SIG-M5 treated with dmso at 0.1 percent for 504 hours (cell line): ENCODE data around the gene APBB1IP.
"Not testable (repeated sequence)": the region's sequence is repeated elsewhere in the genome, so short reads cannot be mapped to it uniquely, and the experiment has no call there.

Experiments
- DNase-seq: peaks from one replicate; lab custom pipeline; 2025; ENCODE audit not compliant: unreplicated experiment; lab: John Stamatoyannopoulos, UW

APBB1IP gene

GRCh38 chr10:26440088-26440470, 1.9 kb downstream of the APBB1IP start:
- no peak for DNase-seq

- DNase-seq, result no peak
Observed at GRCh38 chr10:26441491-26442214, 3.5 kb downstream of the APBB1IP start.

DNA sequence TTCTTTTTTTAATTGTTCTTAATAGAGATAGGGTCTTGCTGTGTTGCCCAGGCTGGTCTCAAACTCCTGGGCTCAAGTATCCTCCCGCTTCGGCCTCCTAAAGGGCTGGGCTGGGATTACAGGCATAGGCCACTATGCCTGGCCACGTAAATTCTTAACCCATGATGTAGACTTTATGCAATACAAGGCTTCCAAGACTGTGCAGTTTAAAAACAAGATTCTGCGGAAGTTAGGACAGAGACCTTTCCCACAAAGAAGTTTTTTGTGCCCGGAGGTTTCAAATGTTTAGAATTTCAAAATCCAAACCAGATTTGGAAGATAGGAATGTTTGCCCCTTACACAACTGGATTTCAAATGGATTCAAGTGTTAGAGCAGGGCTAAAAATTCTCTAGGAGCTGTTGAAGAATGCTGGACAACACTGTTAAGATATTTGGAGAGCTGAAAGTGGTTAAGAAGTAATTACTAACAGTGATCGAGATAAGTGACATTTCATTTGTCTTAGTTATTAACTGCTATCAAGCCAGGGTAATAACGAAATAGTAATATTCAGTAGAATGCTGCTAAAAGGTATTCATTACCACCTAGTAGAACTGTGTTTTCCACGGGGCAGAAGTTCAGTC, 7.4 kb downstream of the APBB1IP start:
- no peak for DNase-seq

DNA sequence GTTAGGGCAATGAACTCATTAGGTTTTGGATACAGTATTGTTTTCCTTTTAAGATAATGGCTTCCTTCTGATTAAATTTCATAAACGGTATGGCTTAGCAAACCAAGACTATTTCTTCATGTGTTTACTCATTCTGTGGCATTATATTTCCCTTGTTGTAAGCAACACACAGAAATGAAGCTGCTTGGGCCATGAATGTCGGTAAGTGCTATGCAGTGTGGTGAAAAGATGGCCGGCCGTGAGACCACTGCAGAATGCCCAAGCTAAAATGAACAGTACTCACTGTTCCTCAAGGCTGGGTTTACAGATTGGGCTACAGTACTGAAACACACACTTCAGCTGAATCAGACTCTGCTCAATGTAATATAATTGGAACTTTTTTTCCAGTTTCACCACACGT, 8.1 kb downstream of the APBB1IP start:
- no peak for DNase-seq

GRCh38 chr10:26448292-26448691, 10.2 kb downstream of the APBB1IP start:
- peak; percentile 14 for DNase-seq

- DNase-seq, result no peak
Observed at GRCh38 chr10:26448706-26449435, 10.7 kb downstream of the APBB1IP start.

DNA sequence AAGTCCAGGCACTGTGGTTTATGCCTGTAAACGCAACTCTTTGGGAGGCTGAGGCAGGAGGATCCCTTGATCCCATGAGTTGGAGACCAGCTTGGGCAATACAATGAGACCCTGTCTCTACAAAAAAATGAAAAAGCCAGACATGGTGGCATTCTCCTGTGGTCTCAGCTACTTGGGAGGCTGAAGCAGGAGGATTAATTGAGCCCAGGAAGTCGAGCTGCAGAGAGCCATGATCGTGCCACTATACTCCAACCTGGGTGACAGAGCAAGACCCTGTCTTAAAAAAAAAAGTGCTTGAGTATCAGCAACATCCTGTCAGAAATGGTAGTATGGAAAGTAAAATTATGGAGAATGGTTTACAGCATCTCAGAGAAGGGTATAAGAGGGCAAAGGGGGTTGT, 11.6 kb downstream of the APBB1IP start:
- DNase-seq, result no peak

DNA sequence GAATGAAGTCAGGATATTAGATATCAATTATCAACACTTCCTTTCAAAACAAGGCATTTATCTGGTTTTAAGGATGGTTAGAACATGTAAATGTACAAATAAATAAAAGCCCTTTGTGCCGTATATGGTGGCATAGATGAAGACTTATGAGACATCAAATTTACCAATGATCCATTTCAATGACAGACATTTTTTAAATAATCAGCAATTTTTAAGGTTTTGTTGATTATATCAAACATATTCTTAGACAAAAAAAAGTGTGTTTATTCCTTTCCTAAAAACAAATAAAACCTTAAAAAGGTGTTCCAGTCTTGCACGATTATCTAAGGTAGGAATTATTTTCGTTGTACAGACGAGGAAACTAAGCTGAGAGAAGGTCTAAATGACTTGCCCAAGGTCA, 13.8 kb downstream of the APBB1IP start:
- no peak for DNase-seq

- no peak for DNase-seq
Observed at GRCh38 chr10:26453850-26454249, 15.7 kb downstream of the APBB1IP start.

- DNase-seq, result no peak
Observed at GRCh38 chr10:26454891-26455290, 16.8 kb downstream of the APBB1IP start.

- peak; percentile 72 for DNase-seq
Observed at GRCh38 chr10:26455567-26456315, 17.6 kb downstream of the APBB1IP start.

DNA sequence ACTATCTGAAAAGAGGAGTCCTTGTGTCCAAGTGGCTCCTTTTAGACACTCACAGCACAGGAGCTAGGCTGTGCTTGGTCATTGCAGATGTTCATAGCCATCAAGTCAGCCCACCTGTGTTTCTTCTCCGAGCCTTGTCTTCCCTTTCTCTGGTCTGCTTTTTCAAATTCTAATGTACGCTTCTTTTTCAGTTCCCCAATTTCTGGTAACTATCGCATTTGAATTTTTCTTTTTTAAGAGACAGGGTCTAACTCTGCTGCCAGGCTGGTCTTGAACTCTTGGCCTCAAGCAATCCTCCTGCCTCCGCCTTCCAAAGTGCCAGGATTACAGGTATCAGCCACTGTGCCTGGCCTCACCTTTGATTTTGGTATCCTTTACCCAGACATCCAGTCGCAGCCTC, 18.9 kb downstream of the APBB1IP start:
- no peak for DNase-seq

GRCh38 chr10:26460736-26461135, 22.6 kb downstream of the APBB1IP start:
- DNase-seq, result no peak

DNA sequence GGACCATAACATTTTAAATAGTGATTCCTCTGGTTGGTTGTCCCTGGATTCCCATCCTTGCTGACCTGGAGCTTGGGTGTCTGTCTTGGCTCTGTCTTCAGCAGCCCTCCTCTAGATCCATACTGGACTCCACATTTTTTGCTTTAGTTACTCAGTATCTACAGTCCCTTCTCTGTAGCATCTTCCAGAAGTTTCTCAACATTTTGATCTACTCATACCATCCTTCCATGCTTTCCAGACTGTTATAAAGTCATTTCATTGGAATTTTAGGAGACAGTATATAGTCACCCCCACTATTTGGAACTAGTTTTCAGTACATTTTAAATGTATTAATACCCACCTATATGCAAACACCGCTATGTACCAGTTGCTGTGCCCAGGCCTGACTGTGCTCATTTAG, 25.8 kb downstream of the APBB1IP start:
- no peak for DNase-seq

- DNase-seq, result no peak
Observed at GRCh38 chr10:26464632-26465280, 26.6 kb downstream of the APBB1IP start.

DNA sequence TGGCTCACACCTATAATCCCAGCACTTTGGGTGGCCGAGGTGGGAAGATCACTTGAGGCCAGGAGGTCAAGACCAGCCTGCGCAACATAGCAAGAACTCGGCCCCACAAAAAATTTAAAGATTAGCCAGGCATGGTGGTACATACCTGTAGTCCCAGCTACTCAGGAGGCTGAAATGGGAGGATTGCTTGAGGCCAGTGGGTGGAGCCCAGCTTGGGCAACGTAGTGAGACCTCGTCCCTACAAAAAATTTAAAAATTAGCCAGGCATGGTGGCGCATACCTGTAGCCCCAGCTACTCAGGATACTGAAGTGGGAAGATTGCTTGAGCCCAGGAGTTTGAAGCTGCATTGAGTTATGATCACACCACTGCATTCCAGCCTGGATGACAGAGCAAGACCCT, 28.4 kb downstream of the APBB1IP start:
- DNase-seq, result not testable (repeated sequence)

DNA sequence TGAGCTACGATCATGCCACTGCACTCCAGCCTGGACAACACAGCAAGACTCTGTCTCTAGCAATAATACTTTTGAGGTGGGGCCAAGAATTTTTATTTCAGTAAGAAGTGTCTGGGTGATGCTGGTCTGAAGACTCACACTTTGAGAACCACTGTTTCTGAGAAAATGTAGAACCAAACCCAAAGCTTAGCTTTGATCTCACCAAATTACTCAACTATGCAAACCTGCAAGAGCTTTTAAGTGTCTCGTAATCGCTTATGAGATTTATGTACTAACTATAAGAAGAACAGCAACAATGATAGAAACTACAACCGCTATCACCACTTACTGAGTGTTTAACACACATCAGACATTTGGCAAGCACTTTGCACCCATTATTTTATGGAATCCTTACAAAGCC, 29.5 kb downstream of the APBB1IP start:
- DNase-seq, result no peak

- no peak for DNase-seq
Observed at GRCh38 chr10:26468291-26468690, 30.1 kb downstream of the APBB1IP start.

DNA sequence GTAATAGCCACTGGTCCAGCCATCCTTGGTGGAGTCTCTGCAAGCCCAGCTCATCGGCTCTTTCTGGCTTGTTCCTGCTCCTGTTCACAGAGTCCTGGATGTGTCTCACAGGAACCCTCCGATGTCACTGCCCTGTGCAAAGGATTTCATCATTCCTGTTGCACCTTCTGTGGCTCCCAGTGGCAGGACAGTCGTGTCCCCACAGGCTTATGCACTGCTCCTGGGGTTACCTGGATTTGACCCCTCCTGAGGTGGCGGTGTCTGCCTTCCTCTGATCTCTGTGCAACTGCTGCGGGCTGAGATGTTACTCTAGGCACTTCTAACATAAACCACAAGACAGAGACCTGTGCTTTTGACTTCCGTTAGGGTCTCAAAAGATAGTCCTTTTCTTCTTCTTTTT, 30.6 kb downstream of the APBB1IP start:
- no peak for DNase-seq

GRCh38 chr10:26472492-26472778, 34.3 kb downstream of the APBB1IP start:
- DNase-seq, result no peak

DNA sequence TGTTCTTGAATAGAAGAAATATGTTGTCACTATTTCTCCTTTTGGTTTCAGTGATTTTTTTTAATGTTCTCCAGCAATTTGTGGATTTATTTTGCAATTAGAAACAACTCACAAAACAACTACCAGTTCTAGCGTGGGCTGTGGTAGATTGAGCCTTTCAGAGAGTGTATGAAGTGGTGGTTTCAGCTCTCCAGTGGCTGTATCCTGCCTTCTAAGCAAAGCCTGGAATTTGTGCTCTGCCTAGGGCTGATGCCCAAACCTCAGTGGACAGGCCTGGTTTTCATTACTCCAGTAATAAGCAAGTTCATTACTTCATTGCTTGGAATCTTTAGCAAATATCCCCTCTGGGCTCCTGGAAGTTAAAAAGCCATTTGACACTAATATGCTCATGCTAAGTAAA, 35.9 kb downstream of the APBB1IP start:
- no peak for DNase-seq
